Retinal pigment epithelial cell (primary cell): ENCODE data around the gene TARBP1.

ENCODE experiments used
- DNase-seq: peaks from one replicate; pipeline ENCODE4 v3.0.0-alpha.2; 2010; ENCODE audit warnings: low read depth
- H3K4me3 ChIP-seq: 2 replicates; pipeline ENCODE4 v1.5.1; 2011; ENCODE audit warnings: mild to moderate bottlenecking, low read length, control low read depth, moderate library complexity
- CTCF ChIP-seq: conservative IDR thresholded peaks from 2 replicates; pipeline ENCODE4 v1.5.1; 2011; ENCODE audit warnings: low read depth, low read length, control low read depth, inconsistent platforms

TARBP1 gene

DNA sequence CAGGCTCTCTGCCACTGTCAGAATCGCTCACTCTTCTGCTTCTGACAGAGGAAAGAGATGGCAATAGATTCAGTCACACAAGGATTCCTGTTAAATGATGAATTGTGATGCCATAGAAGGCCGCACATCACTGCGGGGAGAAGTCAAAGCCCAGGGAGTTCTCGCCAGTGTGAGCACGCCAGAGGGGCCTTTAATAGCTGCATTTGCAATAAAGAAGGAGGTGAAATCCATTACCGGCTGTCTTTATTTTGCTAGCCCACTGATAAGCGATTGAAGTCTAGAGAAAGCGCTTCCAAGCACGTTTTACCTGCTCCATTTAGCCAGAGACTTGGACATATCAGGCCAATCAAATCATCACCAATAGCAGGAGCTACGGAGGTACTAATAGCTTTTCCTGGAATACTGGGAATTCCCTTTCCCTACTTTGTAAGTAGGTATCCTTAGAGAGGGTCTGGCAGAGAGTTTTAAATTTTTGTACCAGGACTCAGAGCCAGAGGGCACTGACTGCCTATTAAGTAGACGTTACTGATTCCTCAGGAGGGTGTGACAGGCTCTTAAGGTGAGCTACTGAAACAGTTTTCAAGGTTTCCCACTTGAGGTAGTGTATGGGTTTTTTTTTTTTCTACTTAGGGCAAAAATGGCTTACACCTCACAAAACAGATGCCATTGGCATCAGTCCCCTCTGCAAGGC is 10.2 kb upstream of the TARBP1 start:
- no peak for DNase-seq
- no peak overlapping the region for H3K4me3 ChIP-seq
- no peak for TF ChIP-seq CTCF

DNA sequence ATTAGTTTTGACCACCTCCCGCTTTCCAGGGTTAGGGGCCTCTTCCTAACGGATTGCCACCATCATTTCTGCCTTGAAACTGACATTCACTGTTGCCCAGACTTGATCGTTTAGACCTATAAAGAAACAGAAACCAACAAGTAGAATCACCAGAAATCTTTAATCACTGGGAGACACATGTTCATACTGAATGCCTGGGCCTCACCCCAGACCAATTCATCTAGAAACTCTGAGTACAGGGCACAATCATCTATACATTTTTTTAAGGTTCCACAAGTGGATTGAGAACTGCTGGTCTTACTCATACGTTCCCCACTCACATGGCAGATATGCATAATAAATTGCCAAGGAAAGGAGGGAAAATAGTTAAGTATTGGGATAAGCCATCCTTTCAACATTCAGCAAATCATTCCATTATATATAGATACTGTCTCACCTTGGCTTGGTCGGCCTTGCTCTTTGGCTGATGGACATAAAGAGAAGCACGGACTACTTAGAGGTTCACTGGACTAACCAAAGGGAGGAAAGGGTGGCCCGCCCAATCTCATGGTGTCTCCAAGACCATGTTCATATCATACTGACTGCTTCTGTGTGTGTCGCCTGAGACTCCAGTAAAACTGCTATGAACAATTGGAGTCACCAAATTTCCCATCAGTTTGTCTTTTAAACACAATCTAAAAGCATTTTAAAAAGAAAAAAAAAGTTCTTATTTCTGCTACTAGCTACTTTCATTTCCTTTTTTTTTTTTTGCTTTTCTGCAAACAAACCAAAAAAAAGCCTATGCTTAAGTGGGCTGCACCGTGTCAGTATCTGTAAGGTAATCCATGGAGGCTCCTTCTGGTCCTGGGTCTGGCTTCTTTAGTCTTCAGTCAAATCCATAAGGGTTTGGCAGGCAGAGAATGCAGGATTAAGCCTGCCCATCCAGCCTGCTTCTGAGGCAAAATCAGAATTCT is 9.4 kb upstream of the TARBP1 start:
- no peak for TF ChIP-seq CTCF
- no peak overlapping the region for H3K4me3 ChIP-seq
- DNase-seq: no peak

DNA sequence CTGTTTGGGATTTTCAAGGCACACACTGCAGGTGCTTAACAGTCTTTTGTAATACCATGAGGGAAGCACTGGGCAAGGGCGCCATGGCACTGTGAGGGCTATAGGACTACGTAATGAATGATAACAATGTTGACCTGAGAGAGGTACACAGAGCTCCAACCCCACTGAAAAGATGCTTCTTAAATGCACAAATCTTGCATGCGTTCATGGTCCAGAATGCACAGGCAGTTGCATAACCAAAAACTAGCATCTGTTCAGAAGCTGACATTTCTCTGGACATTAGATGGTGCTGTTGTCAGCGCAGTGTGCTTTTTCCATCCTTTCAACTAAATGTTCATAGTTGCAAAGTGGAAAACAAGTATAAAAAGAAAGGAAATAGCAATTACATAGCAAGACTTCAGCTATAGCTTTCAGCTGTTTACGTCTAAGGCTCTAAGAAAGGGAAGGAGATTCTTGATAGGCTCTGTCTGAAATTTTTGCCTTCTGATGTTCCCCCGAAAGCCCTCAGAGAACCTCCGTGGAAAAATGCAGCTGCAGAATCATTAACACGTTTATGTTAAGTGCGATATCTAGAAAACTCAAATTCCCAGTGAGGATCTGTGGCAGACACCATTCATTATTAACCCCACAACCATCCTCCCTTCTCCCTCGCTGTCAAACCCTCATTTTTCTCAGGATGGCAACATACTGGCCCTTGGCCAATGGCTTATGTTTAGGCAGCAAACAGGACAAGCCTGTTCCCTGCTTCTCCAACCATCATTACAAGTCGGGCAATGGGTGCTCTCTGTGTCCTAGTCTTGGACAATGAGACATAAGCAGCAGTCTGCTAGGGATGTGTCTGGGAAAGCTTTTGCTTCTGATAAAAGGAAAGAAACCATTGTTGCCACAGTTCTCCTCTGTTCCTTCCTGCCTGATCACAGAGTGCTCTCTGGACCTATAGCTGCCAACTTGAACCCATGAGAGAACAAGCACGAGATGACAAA is 8.2 kb upstream of the TARBP1 start:
- H3K4me3 ChIP-seq: no peak overlapping the region
- TF ChIP-seq CTCF: peak; percentile 75
- DNase-seq: no peak

- DNase-seq: no peak
- H3K4me3 ChIP-seq: no peak overlapping the region
- no peak for TF ChIP-seq CTCF
Measured at GRCh38 chr1:234484991-234485739, 6.2 kb upstream of the TARBP1 start.

DNA sequence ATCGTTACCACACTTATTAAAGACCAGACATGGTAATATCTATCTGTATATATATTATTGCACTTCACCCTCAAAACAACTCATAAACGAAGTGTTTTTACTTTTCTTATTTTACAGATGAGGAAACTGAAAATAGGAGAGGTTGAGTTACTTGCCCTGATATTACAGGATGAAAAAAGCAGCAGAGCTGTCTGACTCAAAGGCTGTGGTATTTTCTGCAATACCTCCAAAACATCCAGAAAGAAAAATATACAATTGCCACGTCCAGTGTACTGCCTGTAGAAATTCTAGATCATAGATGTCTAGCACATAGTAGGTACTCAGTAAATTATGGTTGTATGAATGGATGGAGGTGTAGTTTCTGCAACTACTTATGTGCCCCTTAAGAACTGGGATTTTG is 5.2 kb upstream of the TARBP1 start:
- no peak for DNase-seq

More for the DNA sequence above, 5.2 kb upstream of the TARBP1 start:
- H3K4me3 ChIP-seq: no peak overlapping the region
- no peak for TF ChIP-seq CTCF
